PC-9 (cell line): ENCODE data around the gene MITF. TPM values are rescaled to one million over a fixed set of nuclear protein-coding genes. Genes with fewer than 3 reads are reported as not detected.

Experiments
- BruUV-seq: library from RNA; stranded (reverse); fragments of 400-500 nt; replicated peaks from 2 replicates; lab custom pipeline; 2021; lab: Mats Ljungman, UMichigan
- CTCF ChIA-PET: fragments of 300-600 bp; sonication (Branson Sonifier 250); formaldehyde crosslinking; loops from one replicate; lab custom pipeline; 2022; ENCODE audit warnings: antibody characterized with exemption; lab: Charles Lee
- POLR2A ChIA-PET: fragments of 300-600 bp; sonication (Branson Sonifier 250); formaldehyde crosslinking; loops from one replicate; lab custom pipeline; 2022; ENCODE audit warnings: antibody characterized with exemption; ENCODE audit not compliant: unreplicated experiment; lab: Charles Lee
- DNase-seq, 2 experiments: peaks; one replicate each; pipeline versions ENCODE4 v3.0.0 to v3.0.0-alpha.2; 2015 to 2022; ENCODE audit warnings: mixed read lengths in 1 of 2
- H2AFZ ChIP-seq: fragments of 200-600 bp; sonication (generic); 2 replicates; pipeline ENCODE4 v1.8.1; 2017; ENCODE audit warnings: antibody characterized with exemption
- H3F3A ChIP-seq: fragments of 200-600 bp; sonication (generic); 2 replicates; pipeline ENCODE4 v1.8.1; 2017; ENCODE audit warnings: antibody characterized with exemption, mild to moderate bottlenecking, low read depth; ENCODE audit not compliant: insufficient read depth
- H3K27ac ChIP-seq: fragments of 200-600 bp; sonication (generic); 2 replicates; pipeline ENCODE4 v1.6.1; 2016; ENCODE audit warnings: mixed run types
- H3K27me3 ChIP-seq: fragments of 200-600 bp; sonication (generic); 2 replicates; pipeline ENCODE4 v1.6.1; 2016; ENCODE audit warnings: low read depth, mixed run types; ENCODE audit not compliant: insufficient read depth
- H3K36me3 ChIP-seq: fragments of 200-600 bp; sonication (generic); 2 replicates; pipeline ENCODE4 v1.6.1; 2016; ENCODE audit warnings: low read depth, mixed run types
- H3K4me1 ChIP-seq: fragments of 200-600 bp; sonication (generic); replicated peaks from 2 replicates; pipeline ENCODE4 v1.6.1; 2016; ENCODE audit warnings: mixed run types; ENCODE audit not compliant: insufficient read depth
- H3K4me2 ChIP-seq: fragments of 200-600 bp; sonication (generic); 2 replicates; pipeline ENCODE4 v1.6.1; 2017; ENCODE audit warnings: mixed run types
- H3K4me3 ChIP-seq: fragments of 200-600 bp; sonication (generic); 2 replicates; pipeline ENCODE4 v1.6.1; 2016; ENCODE audit warnings: mixed run types
- H3K79me2 ChIP-seq: fragments of 200-600 bp; sonication (generic); 2 replicates; pipeline ENCODE4 v1.6.1; 2017; ENCODE audit warnings: low read depth, mixed run types
- H3K9me2 ChIP-seq: fragments of 200-600 bp; sonication (generic); 2 replicates; pipeline ENCODE4 v1.8.1; 2017; ENCODE audit warnings: mild to moderate bottlenecking; ENCODE audit not compliant: insufficient read depth
- H3K9me3 ChIP-seq: fragments of 200-600 bp; sonication (generic); 2 replicates; pipeline ENCODE4 v1.8.1; 2016; ENCODE audit warnings: low read depth; ENCODE audit not compliant: insufficient read depth
- H4K20me1 ChIP-seq: fragments of 200-600 bp; sonication (generic); 2 replicates; pipeline ENCODE4 v1.8.1; 2017; ENCODE audit not compliant: insufficient read depth
- CTCF ChIP-seq: fragments of 200-600 bp; sonication (generic); conservative IDR thresholded peaks from 2 replicates; pipeline ENCODE4 v1.6.1; 2017; ENCODE audit warnings: mixed run types, antibody characterized with exemption, mild to moderate bottlenecking, moderate library complexity
- EZH2 ChIP-seq: fragments of 200-600 bp; sonication (generic); IDR thresholded peaks from 2 replicates; pipeline ENCODE4 v1.8.0; 2017; ENCODE audit warnings: antibody characterized with exemption, low read depth
- intact Hi-C: fragments of 100-400 bp; cut with micrococcal nuclease; formaldehyde crosslinking; loops from one replicate; pipeline ENCODE4 v1.10.0; 2022; ENCODE audit not compliant: unreplicated experiment
- total RNA-seq: library from RNA; stranded (reverse); gene quantifications from 2 replicates; pipeline ENCODE4 v1.2.3, GENCODE V29; 2021

Gene MITF
- total RNA-seq, 1 experiment from 2014 or later = 15.5 TPM

- intact Hi-C loops = no loop called here
Observed at GRCh38 chr3:69742391-69742790, 3.1 kb downstream of the MITF start.

GRCh38 chr3:69743975-69744906, 5.0 kb downstream of the MITF start:
- ChIA-PET CTCF (no interaction called here), POLR2A (no interaction called here)
- Histone ChIP-seq H3K4me1 (peaks cover 9% of the 10 kb centered on the region; the same call in 1 of the 2 replicates), H3F3A (no peaks in the 10 kb centered on the region), H3K36me3 (no peaks in the 10 kb centered on the region), H3K9me2 (no peaks in the 10 kb centered on the region), H3K27me3 (no peaks in the 10 kb centered on the region), H3K4me2 (no peak overlapping the region), H2AFZ (no peak overlapping the region), H3K79me2 (0 out of 2 replicates have a peak, but pooled peaks cover 9% of the 10 kb centered on the region), H3K9me3 (no peaks in the 10 kb centered on the region), H3K27ac (no peak overlapping the region), H4K20me1 (no peaks in the 10 kb centered on the region), H3K4me3 (no peak overlapping the region)
- no peak for DNase-seq
- BruUV-seq = no TSS peak
- intact Hi-C loops = no loop called here
- TF ChIP-seq EZH2 (no peak), CTCF (no peak)

More at GRCh38 chr3:69742391-69742790, 3.1 kb downstream of the MITF start:
- no peaks in the 10 kb centered on the region for H3K36me3 ChIP-seq
- TF ChIP-seq CTCF (no peak), EZH2 (no peak)
- H3K4me1 ChIP-seq = peaks cover 18% of the 10 kb centered on the region; the same call in 1 of the 2 replicates
- no TSS peak for BruUV-seq
- H3K9me2 ChIP-seq = no peaks in the 10 kb centered on the region
- no peak overlapping the region for H2AFZ ChIP-seq
- no peak overlapping the region for H3K4me2 ChIP-seq
- H3K27ac ChIP-seq = no peak overlapping the region
- no peaks in the 10 kb centered on the region for H4K20me1 ChIP-seq
- no peak overlapping the region for H3K4me3 ChIP-seq
- CTCF ChIA-PET = no interaction called here
- 0 out of 2 replicates have a peak, but pooled peaks cover 9% of the 10 kb centered on the region for H3K79me2 ChIP-seq
- no peaks in the 10 kb centered on the region for H3K27me3 ChIP-seq
- no peaks in the 10 kb centered on the region for H3K9me3 ChIP-seq
- POLR2A ChIA-PET = no interaction called here
- no peaks in the 10 kb centered on the region; the same call in 1 of the 2 replicates for H3F3A ChIP-seq
- no peak for DNase-seq

DNA sequence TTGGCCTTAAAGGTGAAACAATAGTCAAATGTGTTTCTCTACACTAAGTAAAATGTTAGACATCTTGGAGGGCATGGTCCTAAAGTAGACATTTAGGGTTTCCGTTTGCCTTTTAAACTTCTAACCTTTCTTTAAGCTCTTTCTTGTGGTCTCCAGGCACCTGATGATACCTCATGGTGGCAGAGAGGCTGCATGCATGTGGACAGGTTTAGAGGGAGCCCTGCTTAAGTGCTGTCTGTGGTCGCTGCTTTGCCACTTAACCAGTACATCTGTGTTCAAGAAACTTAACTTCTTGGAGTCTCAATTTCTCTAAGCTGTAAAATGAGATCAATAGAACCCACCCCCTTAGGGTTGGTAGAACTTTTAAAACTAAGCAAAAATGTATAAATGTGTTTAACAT, 6.2 kb downstream of the MITF start:
- Histone ChIP-seq H3K79me2 (0 out of 2 replicates have a peak, but pooled peaks cover 6% of the 10 kb centered on the region), H3K4me3 (no peak overlapping the region), H3K4me2 (no peak overlapping the region), H4K20me1 (no peaks in the 10 kb centered on the region), H3K4me1 (peaks cover 7% of the 10 kb centered on the region; the same call in 1 of the 2 replicates), H3K36me3 (no peaks in the 10 kb centered on the region), H3K9me2 (no peaks in the 10 kb centered on the region), H3K27me3 (no peaks in the 10 kb centered on the region), H2AFZ (no peak overlapping the region), H3K27ac (no peak overlapping the region), H3K9me3 (no peaks in the 10 kb centered on the region), H3F3A (no peaks in the 10 kb centered on the region)
- TF ChIP-seq CTCF = no peak
- TF ChIP-seq EZH2 = no peak
- no TSS peak for BruUV-seq
- intact Hi-C loops = no loop called here
- no peak for DNase-seq
- POLR2A ChIA-PET = no interaction called here
- CTCF ChIA-PET = no interaction called here
